Measurements from ENCODE around the gene ELMOD2. TPM values are rescaled to one million over a fixed set of nuclear protein-coding genes. Genes with fewer than 3 reads are reported as not detected.

ELMOD2 gene
- total and polyA plus RNA-seq, 4 donors = 6.6 to 20.0 (median 15.8) TPM

DNA sequence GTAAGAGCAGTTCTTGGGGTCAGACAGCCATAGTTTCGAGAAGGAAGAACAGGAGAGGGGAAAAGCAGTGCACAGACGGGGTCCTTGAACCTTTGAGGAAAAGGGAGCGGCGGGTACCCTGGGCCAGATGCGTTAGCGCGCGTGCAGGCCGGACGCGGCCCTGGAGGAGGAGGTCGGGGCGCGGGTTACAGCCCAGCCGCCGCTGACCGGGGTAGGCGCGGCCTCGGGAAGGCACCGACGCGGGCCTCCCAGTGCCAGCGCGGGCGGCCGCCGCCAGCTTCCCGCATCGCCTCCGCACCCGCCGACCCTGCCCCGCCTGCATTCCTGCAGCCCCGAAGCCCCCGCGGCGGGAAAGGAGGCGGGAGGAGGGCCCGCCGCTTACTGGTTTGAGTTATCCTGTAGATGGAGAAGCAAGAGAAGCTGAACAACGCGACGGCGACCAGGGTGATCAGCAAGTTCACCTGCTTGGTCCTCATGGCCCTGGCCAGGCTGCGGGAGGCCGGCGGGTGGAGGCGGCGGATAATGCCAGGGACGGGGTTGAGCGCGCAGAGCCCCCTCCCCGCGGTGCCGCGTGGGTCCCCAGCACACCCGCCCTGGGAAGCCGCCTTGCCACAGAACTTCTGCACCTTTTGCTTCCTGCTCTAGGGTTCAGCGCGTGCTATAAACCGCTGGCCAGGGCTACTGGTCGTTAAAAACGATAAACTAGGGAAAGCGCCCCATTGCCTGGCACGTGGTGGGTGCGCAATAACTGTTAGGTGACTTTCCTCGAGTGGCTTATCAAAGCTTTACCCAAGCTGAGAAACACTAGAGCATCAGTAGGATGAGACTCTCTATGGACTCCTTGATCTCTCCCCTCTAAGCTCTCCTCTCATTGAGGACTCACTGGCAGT, 26.0 kb upstream of the ELMOD2 start, which contains the start of gene MGAT4D:
Gene MGAT4D (minus strand): TSS at position 547 of the 890 bp plus-strand sequence. CDS start 71 bp downstream, at position 476.
- H3K9me3 ChIP-seq (ENCODE audit: control insufficient read depth in 4 of 4, low read length in 3 of 4) = no peaks in the 10 kb centered on the region
- DNase-seq (ENCODE audit: low spot score) = no peak
- WGBS = 9% methylated on average over 68 of the region's 68 CpGs
- TF ChIP-seq EGR1 (IDR thresholded peaks at IDR 0.05; ENCODE audit: low read depth in 2 of 2) (no peak), HNF4A (conservative IDR thresholded peaks at IDR 0.05) (no peak), SP1 (IDR thresholded peaks at IDR 0.05) (no peak), YY1 (IDR thresholded peaks at IDR 0.05) (no peak), RAD21 (IDR thresholded peaks at IDR 0.05) (no peak), GABPA (IDR thresholded peaks at IDR 0.05 in 1 of 2, conservative IDR thresholded peaks at IDR 0.05 in 1 of 2) (no peak), FOXA2 (IDR thresholded peaks at IDR 0.05) (no peak), NR2F2 (IDR thresholded peaks at IDR 0.05) (no peak), HNF4G (IDR thresholded peaks at IDR 0.05) (no peak)
- TF ChIP-seq, protein P1, sequence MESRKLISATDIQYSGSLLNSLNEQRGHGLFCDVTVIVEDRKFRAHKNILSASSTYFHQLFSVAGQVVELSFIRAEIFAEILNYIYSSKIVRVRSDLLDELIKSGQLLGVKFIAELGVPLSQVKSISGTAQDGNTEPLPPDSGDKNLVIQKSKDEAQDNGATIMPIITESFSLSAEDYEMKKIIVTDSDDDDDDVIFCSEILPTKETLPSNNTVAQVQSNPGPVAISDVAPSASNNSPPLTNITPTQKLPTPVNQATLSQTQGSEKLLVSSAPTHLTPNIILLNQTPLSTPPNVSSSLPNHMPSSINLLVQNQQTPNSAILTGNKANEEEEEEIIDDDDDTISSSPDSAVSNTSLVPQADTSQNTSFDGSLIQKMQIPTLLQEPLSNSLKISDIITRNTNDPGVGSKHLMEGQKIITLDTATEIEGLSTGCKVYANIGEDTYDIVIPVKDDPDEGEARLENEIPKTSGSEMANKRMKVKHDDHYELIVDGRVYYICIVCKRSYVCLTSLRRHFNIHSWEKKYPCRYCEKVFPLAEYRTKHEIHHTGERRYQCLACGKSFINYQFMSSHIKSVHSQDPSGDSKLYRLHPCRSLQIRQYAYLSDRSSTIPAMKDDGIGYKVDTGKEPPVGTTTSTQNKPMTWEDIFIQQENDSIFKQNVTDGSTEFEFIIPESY (IDR thresholded peaks at IDR 0.05) = no peak
- TF ChIP-seq, protein P2, sequence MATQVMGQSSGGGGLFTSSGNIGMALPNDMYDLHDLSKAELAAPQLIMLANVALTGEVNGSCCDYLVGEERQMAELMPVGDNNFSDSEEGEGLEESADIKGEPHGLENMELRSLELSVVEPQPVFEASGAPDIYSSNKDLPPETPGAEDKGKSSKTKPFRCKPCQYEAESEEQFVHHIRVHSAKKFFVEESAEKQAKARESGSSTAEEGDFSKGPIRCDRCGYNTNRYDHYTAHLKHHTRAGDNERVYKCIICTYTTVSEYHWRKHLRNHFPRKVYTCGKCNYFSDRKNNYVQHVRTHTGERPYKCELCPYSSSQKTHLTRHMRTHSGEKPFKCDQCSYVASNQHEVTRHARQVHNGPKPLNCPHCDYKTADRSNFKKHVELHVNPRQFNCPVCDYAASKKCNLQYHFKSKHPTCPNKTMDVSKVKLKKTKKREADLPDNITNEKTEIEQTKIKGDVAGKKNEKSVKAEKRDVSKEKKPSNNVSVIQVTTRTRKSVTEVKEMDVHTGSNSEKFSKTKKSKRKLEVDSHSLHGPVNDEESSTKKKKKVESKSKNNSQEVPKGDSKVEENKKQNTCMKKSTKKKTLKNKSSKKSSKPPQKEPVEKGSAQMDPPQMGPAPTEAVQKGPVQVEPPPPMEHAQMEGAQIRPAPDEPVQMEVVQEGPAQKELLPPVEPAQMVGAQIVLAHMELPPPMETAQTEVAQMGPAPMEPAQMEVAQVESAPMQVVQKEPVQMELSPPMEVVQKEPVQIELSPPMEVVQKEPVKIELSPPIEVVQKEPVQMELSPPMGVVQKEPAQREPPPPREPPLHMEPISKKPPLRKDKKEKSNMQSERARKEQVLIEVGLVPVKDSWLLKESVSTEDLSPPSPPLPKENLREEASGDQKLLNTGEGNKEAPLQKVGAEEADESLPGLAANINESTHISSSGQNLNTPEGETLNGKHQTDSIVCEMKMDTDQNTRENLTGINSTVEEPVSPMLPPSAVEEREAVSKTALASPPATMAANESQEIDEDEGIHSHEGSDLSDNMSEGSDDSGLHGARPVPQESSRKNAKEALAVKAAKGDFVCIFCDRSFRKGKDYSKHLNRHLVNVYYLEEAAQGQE (IDR thresholded peaks at IDR 0.05) = no peak
- TF ChIP-seq, protein P3, sequence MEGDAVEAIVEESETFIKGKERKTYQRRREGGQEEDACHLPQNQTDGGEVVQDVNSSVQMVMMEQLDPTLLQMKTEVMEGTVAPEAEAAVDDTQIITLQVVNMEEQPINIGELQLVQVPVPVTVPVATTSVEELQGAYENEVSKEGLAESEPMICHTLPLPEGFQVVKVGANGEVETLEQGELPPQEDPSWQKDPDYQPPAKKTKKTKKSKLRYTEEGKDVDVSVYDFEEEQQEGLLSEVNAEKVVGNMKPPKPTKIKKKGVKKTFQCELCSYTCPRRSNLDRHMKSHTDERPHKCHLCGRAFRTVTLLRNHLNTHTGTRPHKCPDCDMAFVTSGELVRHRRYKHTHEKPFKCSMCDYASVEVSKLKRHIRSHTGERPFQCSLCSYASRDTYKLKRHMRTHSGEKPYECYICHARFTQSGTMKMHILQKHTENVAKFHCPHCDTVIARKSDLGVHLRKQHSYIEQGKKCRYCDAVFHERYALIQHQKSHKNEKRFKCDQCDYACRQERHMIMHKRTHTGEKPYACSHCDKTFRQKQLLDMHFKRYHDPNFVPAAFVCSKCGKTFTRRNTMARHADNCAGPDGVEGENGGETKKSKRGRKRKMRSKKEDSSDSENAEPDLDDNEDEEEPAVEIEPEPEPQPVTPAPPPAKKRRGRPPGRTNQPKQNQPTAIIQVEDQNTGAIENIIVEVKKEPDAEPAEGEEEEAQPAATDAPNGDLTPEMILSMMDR (IDR thresholded peaks at IDR 0.05; ENCODE audit: low read depth, low read length, missing input control) = no peak
- TF ChIP-seq, protein P4, sequence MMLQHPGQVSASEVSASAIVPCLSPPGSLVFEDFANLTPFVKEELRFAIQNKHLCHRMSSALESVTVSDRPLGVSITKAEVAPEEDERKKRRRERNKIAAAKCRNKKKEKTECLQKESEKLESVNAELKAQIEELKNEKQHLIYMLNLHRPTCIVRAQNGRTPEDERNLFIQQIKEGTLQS (IDR thresholded peaks at IDR 0.05) = no peak
- no peak within 1 kb of the TSS for H3K9ac ChIP-seq (ENCODE audit: low read depth in 1 of 2, low read length in 2 of 2)
- H3K27me3 ChIP-seq (ENCODE audit: control insufficient read depth in 4 of 4, insufficient read depth in 4 of 4, low read length in 3 of 4) = peaks cover 0 to 12% (median 3%) of the 10 kb centered on the region in 4 donors
- H3K4me1 ChIP-seq (ENCODE audit: control insufficient read depth in 4 of 4, insufficient read depth in 4 of 4, low read length in 3 of 4) = peaks cover 0 to 5% (median 4%) of the 10 kb centered on the region in 4 donors
- no peak within 1 kb of the TSS for H3K27ac ChIP-seq (ENCODE audit: low read depth in 1 of 2, low read length in 2 of 2)
- H3K36me3 ChIP-seq (ENCODE audit: control insufficient read depth in 4 of 4, insufficient read depth in 3 of 4, low read depth in 1 of 4, low read length in 3 of 4) = no peaks in the 10 kb centered on the region
- H3K4me3 ChIP-seq (ENCODE audit: low read depth in 1 of 3, low read length in 3 of 3) = peak within 1 kb of the TSS in 1 of 3 donors; percentile 44

DNA sequence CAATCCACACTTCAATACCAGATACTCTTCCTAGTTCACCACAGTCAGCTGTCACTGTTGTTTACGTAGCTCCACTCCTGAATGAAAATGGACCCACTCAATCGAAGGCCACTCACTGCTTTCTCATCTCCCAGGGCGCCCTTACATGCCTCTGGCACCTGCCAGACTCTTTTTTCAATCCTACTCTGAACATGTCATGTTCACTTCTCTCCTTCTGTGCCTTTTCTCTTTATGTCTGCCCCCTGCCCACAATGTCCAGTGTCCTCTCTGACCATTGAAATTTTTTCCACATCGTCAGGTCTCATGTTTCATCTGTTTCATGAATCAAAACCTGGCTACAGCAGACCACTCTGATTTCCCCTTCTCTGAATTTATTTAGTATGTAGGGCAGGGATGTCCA, 24.6 kb upstream of the ELMOD2 start:
- H3K27ac ChIP-seq (ENCODE audit: low read depth in 1 of 2, low read length in 2 of 2) = no peak overlapping the region
- WGBS = 97% methylated on average over 4 of the region's 4 CpGs
- H3K4me3 ChIP-seq (ENCODE audit: low read depth in 1 of 3, low read length in 3 of 3) = no peak overlapping the region
- TF ChIP-seq, protein P2 (IDR thresholded peaks at IDR 0.05) = no peak
- TF ChIP-seq JUND (IDR thresholded peaks at IDR 0.05) (no peak), YY1 (IDR thresholded peaks at IDR 0.05) (no peak), HNF4A (conservative IDR thresholded peaks at IDR 0.05) (no peak), SP1 (IDR thresholded peaks at IDR 0.05) (no peak), RAD21 (IDR thresholded peaks at IDR 0.05) (no peak)
- TF ChIP-seq, protein P5, sequence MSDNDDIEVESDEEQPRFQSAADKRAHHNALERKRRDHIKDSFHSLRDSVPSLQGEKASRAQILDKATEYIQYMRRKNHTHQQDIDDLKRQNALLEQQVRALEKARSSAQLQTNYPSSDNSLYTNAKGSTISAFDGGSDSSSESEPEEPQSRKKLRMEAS (IDR thresholded peaks at IDR 0.05) = no peak
- TF ChIP-seq, protein P1 (IDR thresholded peaks at IDR 0.05) = no peak
- peaks cover 0 to 12% (median 3%) of the 10 kb centered on the region in 4 donors for H3K27me3 ChIP-seq (ENCODE audit: control insufficient read depth in 4 of 4, insufficient read depth in 4 of 4, low read length in 3 of 4)
- no peaks in the 10 kb centered on the region for H3K36me3 ChIP-seq (ENCODE audit: control insufficient read depth in 4 of 4, insufficient read depth in 3 of 4, low read depth in 1 of 4, low read length in 3 of 4)
- H3K4me1 ChIP-seq (ENCODE audit: control insufficient read depth in 4 of 4, insufficient read depth in 4 of 4, low read length in 3 of 4) = peaks cover 0 to 5% (median 4%) of the 10 kb centered on the region in 4 donors
- H3K9ac ChIP-seq (ENCODE audit: low read depth in 1 of 2, low read length in 2 of 2) = no peak overlapping the region
- H3K9me3 ChIP-seq (ENCODE audit: control insufficient read depth in 4 of 4, low read length in 3 of 4) = no peaks in the 10 kb centered on the region
- DNase-seq (ENCODE audit: low spot score) = no peak

All from liver (tissue), 9 donors.